ENCODE data around the gene ISL1.

The ISL1 gene

GRCh38 chr5:51433052-51433710 is 49.9 kb downstream of the ISL1 start:
- DNase-seq (ENCODE audit: low read depth) = peak; percentile 23
- no peak for TF ChIP-seq CTCF (IDR thresholded peaks at IDR 0.05; ENCODE audit: insufficient read depth, low read depth, low read length, missing control alignments)
- H3K4me3 ChIP-seq (ENCODE audit: low read length) = no peak overlapping the region

DNA sequence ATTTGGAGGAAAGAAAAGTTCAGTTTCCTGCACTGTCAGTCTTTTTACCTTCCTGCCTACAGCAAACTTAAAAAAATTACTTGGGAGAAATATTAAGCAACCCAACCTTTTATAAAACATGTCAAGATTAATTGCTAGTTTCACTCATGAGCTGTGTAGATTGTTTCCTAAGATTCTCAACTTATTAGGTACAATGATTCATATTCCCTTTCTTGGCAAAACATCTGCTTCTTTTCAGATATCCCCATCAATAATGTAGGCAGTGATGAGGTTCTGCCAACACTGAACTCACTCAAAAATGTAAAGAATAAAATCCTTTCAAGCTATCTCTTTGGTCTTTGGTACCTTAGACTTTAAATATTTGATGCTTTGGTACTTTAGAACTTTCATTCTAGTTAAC is 56.0 kb downstream of the ISL1 start:
- TF ChIP-seq CTCF (IDR thresholded peaks at IDR 0.05; ENCODE audit: insufficient read depth, low read depth, low read length, missing control alignments) = no peak
- DNase-seq (ENCODE audit: low read depth) = no peak
- no peak overlapping the region for H3K4me3 ChIP-seq (ENCODE audit: low read length)
